Natural killer cell (primary cell): ENCODE results near the gene SPRED2. TPM values are rescaled to one million over a fixed set of nuclear protein-coding genes. Genes with fewer than 3 reads are reported as not detected.
A peak's percentile ranks its signal among the peaks of the same experiment; 100 is the strongest.

Experiments used
- ATAC-seq, 3 donors: fragments of 150-1000 bp in 2 of 3; fragments of 200-7000 bp in 1 of 3; cut with Tn5 transposase; 1 replicate in 1 of 3; 2 replicates in 2 of 3; pipeline ENCODE4 v1.10.0; 2021; ENCODE audit warnings: mild to moderate bottlenecking in 2 of 3, moderate library complexity in 2 of 3
- DNase-seq, 2 donors: peaks; one replicate each; pipeline versions ENCODE4 v3.0.0 to v3.0.0-alpha.2; 2013 to 2021; ENCODE audit warnings: mixed read lengths in 1 of 2
- H3K27ac ChIP-seq: one replicate; pipeline ENCODE4 v1.5.1; 2013; ENCODE audit warnings: mild to moderate bottlenecking, low read length
- H3K27me3 ChIP-seq: one replicate; pipeline ENCODE4 v1.6.1; 2013; ENCODE audit warnings: low read length; ENCODE audit not compliant: control insufficient read depth, insufficient read depth
- H3K36me3 ChIP-seq: one replicate; pipeline ENCODE4 v1.6.1; 2013; ENCODE audit warnings: low read length; ENCODE audit not compliant: control insufficient read depth, insufficient read depth
- H3K4me1 ChIP-seq: one replicate; pipeline ENCODE4 v1.6.1; 2013; ENCODE audit warnings: low read length; ENCODE audit not compliant: control insufficient read depth, insufficient read depth
- H3K4me3 ChIP-seq: one replicate; pipeline ENCODE4 v1.5.1; 2013; ENCODE audit warnings: low read length
- H3K9me3 ChIP-seq: one replicate; pipeline ENCODE4 v1.6.1; 2013; ENCODE audit warnings: low read length; ENCODE audit not compliant: control insufficient read depth, insufficient read depth
- H3K27ac Mint-ChIP-seq, 2 donors: one replicate each; pipeline ENCODE4 v1.8.0; 2022; ENCODE audit warnings: mild to moderate bottlenecking in 2 of 2, mixed read lengths in 2 of 2, moderate library complexity in 1 of 2
- H3K27me3 Mint-ChIP-seq, 2 donors: one replicate each; pipeline ENCODE4 v1.8.0; 2022; ENCODE audit warnings: low read depth in 2 of 2, mixed read lengths in 2 of 2
- H3K36me3 Mint-ChIP-seq: one replicate; pipeline ENCODE4 v1.8.0; 2022; ENCODE audit warnings: mixed read lengths
- H3K4me1 Mint-ChIP-seq, 2 donors: one replicate each; pipeline ENCODE4 v1.8.0; 2022; ENCODE audit warnings: mixed read lengths in 2 of 2
- H3K4me3 Mint-ChIP-seq: one replicate; pipeline ENCODE4 v1.8.0; 2022; ENCODE audit warnings: mild to moderate bottlenecking, moderate library complexity, mixed read lengths
- H3K9me3 Mint-ChIP-seq, 2 donors: one replicate each; pipeline ENCODE4 v1.8.0; 2022; ENCODE audit warnings: mixed read lengths in 2 of 2
- CTCF ChIP-seq: fragments of 200-600 bp; IDR thresholded peaks from one replicate; pipeline ENCODE4 v1.8.0; 2022; ENCODE audit warnings: antibody characterized with exemption
- WGBS: methylation state at CpG from one replicate; pipeline ENCODE4 v1.1.7; 2013; ENCODE audit warnings: missing lambda C conversion rate; ENCODE audit not compliant: insufficient coverage; 5-methylcytosine and 5-hydroxymethylcytosine counted together
- intact Hi-C: fragments of 100-400 bp; cut with micrococcal nuclease; formaldehyde crosslinking; loops from one replicate; pipeline ENCODE4 v1.14.2; 2022
- total RNA-seq, 4 donors: library from RNA; stranded (reverse); fragments of 120-200 nt in 1 of 4; gene quantifications; one replicate each; pipeline versions ENCODE4 v1.2.3 to v1.2.4, GENCODE V29; 2013 to 2022

SPRED2 gene
- total RNA-seq, 3 donors from 2014 or later (not counting 1 experiment from before 2014, with no cell fraction given): 3.8 to 8.6 (median 8.3) TPM

GRCh38 chr2:65265671-65266045 is 166.7 kb downstream of the SPRED2 start:
- H3K27ac Mint-ChIP-seq: peak overlapping the region; percentile 32 to 71

GRCh38 chr2:65264821-65265670 is 167.4 kb downstream of the SPRED2 start:
- peak overlapping the region; percentile 32 to 71 for H3K27ac Mint-ChIP-seq
- ATAC-seq: peak in 2 of 3 donors; percentile 27 to 40
- 64% methylated on average over 4 of the region's 8 CpGs for WGBS

More at GRCh38 chr2:65265671-65266045, 166.7 kb downstream of the SPRED2 start:
- no peak for TF ChIP-seq CTCF
- H3K27me3 ChIP-seq: no peaks in the 10 kb centered on the region
- no peaks in the 10 kb centered on the region for H3K9me3 Mint-ChIP-seq
- peaks cover 20% of the 10 kb centered on the region for H3K36me3 Mint-ChIP-seq
- no peak overlapping the region for H3K4me3 ChIP-seq
- ATAC-seq: no peak
- no peak overlapping the region for H3K4me3 Mint-ChIP-seq
- intact Hi-C loops: loop anchor here (1.0 kb wide), 2 partner anchors 288 to 308 kb away; no protein-coding TSS in a partner anchor
- DNase-seq: no peak
- no peaks in the 10 kb centered on the region for H3K27me3 Mint-ChIP-seq
- H3K4me1 ChIP-seq: no peaks in the 10 kb centered on the region
- H3K36me3 ChIP-seq: peaks cover 82% of the 10 kb centered on the region
- H3K9me3 ChIP-seq: no peaks in the 10 kb centered on the region
- H3K27ac ChIP-seq: no peak overlapping the region
- peaks cover 30 to 42% of the 10 kb centered on the region in 2 donors for H3K4me1 Mint-ChIP-seq

GRCh38 chr2:65263986-65264385 is 168.4 kb downstream of the SPRED2 start:
- Histone ChIP-seq H3K4me1 (no peaks in the 10 kb centered on the region), H3K4me3 (no peak overlapping the region), H3K27me3 (no peaks in the 10 kb centered on the region), H3K27ac (no peak overlapping the region), H3K9me3 (no peaks in the 10 kb centered on the region), H3K36me3 (peaks cover 78% of the 10 kb centered on the region)
- intact Hi-C loops: no loop called here
- 96% methylated on average over 7 of the region's 7 CpGs for WGBS
- ATAC-seq (no peak), DNase-seq (no peak)
- Mint-ChIP-seq H3K36me3 (peaks cover 15% of the 10 kb centered on the region), H3K27ac (peak overlapping the region; percentile 30 to 39), H3K4me1 (peaks cover 25 to 37% of the 10 kb centered on the region in 2 donors), H3K9me3 (no peaks in the 10 kb centered on the region), H3K4me3 (no peak overlapping the region), H3K27me3 (no peaks in the 10 kb centered on the region)
- no peak for TF ChIP-seq CTCF

More at GRCh38 chr2:65264821-65265670, 167.4 kb downstream of the SPRED2 start:
- no peak overlapping the region for H3K27ac ChIP-seq
- peaks cover 30 to 42% of the 10 kb centered on the region in 2 donors for H3K4me1 Mint-ChIP-seq
- TF ChIP-seq CTCF: peak; percentile 73
- no peaks in the 10 kb centered on the region for H3K27me3 ChIP-seq
- no peak overlapping the region for H3K4me3 ChIP-seq
- no peaks in the 10 kb centered on the region for H3K27me3 Mint-ChIP-seq
- DNase-seq: peak in 1 of 2 donors; percentile 70
- H3K9me3 Mint-ChIP-seq: no peaks in the 10 kb centered on the region
- H3K9me3 ChIP-seq: no peaks in the 10 kb centered on the region
- peaks cover 20% of the 10 kb centered on the region for H3K36me3 Mint-ChIP-seq
- H3K4me3 Mint-ChIP-seq: no peak overlapping the region
- intact Hi-C loops: loop anchor here (1.0 kb wide), 2 partner anchors 288 to 308 kb away; no protein-coding TSS in a partner anchor
- no peaks in the 10 kb centered on the region for H3K4me1 ChIP-seq
- peaks cover 79% of the 10 kb centered on the region for H3K36me3 ChIP-seq
